ENCODE results near the gene MACROD2. TPM values are rescaled to one million over a fixed set of nuclear protein-coding genes. Genes with fewer than 3 reads are reported as not detected.

Gene MACROD2
- total RNA-seq, 1 experiment from 2014 or later = 3.7 TPM

DNA sequence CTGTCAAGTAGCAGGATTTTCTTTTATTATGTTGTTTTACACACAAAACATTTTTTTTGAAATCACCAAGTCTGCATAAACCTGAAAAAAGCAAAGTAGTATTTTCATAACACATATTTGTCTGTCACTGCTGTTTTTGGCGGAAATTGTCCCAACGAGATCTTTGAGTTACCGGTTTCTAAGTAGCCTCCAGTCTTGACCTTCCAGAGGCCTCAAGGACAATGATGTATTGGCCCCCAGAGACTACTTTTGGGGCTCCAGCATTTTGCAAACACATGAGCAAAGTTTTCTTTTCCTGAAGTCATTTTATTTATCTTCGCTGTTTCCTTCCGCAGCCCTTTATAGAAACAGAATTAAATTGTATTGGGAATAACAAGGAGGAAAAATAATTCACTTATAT, 1715.3 kb downstream of the MACROD2 start (continued):
- TF ChIP-seq, protein P1, sequence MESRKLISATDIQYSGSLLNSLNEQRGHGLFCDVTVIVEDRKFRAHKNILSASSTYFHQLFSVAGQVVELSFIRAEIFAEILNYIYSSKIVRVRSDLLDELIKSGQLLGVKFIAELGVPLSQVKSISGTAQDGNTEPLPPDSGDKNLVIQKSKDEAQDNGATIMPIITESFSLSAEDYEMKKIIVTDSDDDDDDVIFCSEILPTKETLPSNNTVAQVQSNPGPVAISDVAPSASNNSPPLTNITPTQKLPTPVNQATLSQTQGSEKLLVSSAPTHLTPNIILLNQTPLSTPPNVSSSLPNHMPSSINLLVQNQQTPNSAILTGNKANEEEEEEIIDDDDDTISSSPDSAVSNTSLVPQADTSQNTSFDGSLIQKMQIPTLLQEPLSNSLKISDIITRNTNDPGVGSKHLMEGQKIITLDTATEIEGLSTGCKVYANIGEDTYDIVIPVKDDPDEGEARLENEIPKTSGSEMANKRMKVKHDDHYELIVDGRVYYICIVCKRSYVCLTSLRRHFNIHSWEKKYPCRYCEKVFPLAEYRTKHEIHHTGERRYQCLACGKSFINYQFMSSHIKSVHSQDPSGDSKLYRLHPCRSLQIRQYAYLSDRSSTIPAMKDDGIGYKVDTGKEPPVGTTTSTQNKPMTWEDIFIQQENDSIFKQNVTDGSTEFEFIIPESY (IDR thresholded peaks at IDR 0.05; ENCODE audit: extremely low read depth, insufficient replicate concordance, low read length) = no peak
- TF ChIP-seq, protein P2, sequence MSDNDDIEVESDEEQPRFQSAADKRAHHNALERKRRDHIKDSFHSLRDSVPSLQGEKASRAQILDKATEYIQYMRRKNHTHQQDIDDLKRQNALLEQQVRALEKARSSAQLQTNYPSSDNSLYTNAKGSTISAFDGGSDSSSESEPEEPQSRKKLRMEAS (IDR thresholded peaks at IDR 0.05) = no peak
- no peak for TF ChIP-seq FOSL1 (IDR thresholded peaks at IDR 0.05; ENCODE audit: low read depth)
- TF ChIP-seq, protein P3, sequence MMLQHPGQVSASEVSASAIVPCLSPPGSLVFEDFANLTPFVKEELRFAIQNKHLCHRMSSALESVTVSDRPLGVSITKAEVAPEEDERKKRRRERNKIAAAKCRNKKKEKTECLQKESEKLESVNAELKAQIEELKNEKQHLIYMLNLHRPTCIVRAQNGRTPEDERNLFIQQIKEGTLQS (IDR thresholded peaks at IDR 0.05) = no peak

DNA sequence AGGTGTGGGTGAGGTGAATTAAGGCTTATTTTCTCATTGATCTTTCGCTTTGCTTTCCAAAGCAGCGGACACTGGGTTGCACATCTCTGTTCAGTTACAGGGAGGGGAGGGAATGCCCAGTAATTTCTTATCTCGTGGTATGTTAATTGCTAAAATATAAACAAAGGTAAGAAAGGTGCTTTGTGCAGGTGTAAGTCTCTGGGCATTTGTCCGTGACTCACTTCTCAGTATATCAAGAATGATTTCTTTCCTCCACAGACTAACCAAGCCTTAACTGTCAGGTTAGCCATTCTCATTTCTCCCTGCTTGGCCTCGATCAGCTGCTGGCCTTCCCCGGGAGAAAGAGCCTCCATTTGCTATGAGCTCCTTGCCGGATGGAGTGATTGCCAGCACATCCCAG, 1715.9 kb downstream of the MACROD2 start:
- H3K27me3 ChIP-seq (ENCODE audit: insufficient read depth, low read length) = no peaks in the 10 kb centered on the region
- intact Hi-C loops (cut with micrococcal nuclease) = no loop called here
- no peak for TF ChIP-seq SRF (IDR thresholded peaks at IDR 0.05; ENCODE audit: low read depth)
- TF ChIP-seq, protein P2 (IDR thresholded peaks at IDR 0.05) = no peak
- TF ChIP-seq TCF7L2 (IDR thresholded peaks at IDR 0.05; ENCODE audit: borderline replicate concordance, extremely low read depth, insufficient read depth, insufficient read length) = no peak
- no peak for TF ChIP-seq SP1 (IDR thresholded peaks at IDR 0.05; ENCODE audit: low read depth)
- TF ChIP-seq POLR2AphosphoS5 (IDR thresholded peaks at IDR 0.05; ENCODE audit: low read depth, low read length) = no peak
- TF ChIP-seq RAD21 (IDR thresholded peaks at IDR 0.05; ENCODE audit: low read depth) = no peak
- BruUV-seq (replicated peaks) = no TSS peak
- H3K4me1 ChIP-seq (ENCODE audit: control insufficient read depth in 1 of 2, insufficient read depth in 2 of 2, low read length in 2 of 2) = no peaks in the 10 kb centered on the region
- H3K9me2 ChIP-seq (ENCODE audit: insufficient read depth) = no peaks in the 10 kb centered on the region
- H3K79me2 ChIP-seq (ENCODE audit: insufficient read depth, low read length) = no peaks in the 10 kb centered on the region
- H3K36me3 ChIP-seq (ENCODE audit: control insufficient read depth in 1 of 2, insufficient read depth in 2 of 2, low read length in 2 of 2) = no peaks in the 10 kb centered on the region
- H3K27ac ChIP-seq (ENCODE audit: low read depth, low read length) = no peak overlapping the region
- H3K4me3 ChIP-seq (replicated peaks in 1 of 2; ENCODE audit: low read depth in 1 of 2, low read length in 2 of 2) = no peak overlapping the region
- no peak overlapping the region for H2AFZ ChIP-seq (ENCODE audit: low read depth, low read length, poor library complexity, severe bottlenecking)
- H3K9me3 ChIP-seq (ENCODE audit: control insufficient read depth in 1 of 2, insufficient read depth in 1 of 2, low read depth in 1 of 2, low read length in 2 of 2) = peaks cover 7 to 8% of the 10 kb centered on the region in 2 experiments; a peak in 2 of 4 replicates
- no peak overlapping the region for H3K4me2 ChIP-seq (ENCODE audit: low read length)
- ChIA-PET RAD21 (ENCODE audit: low non-redundant PET in 1 of 2, low total read pairs in 2 of 2, uncharacterized antibody in 2 of 2, unreplicated experiment in 2 of 2) (no interaction called here), POLR2A (no interaction called here), CTCF (no interaction called here)
- ATAC-seq (no peak), DNase-seq (ENCODE audit: low read depth, low spot score) (no peak)
- no peak overlapping the region for H3K9ac ChIP-seq (ENCODE audit: low read length)
- no peaks in the 10 kb centered on the region for H4K20me1 ChIP-seq (ENCODE audit: insufficient read depth)

All from HCT116 (cell line).